ENCODE data around the gene PLD5.

DNA sequence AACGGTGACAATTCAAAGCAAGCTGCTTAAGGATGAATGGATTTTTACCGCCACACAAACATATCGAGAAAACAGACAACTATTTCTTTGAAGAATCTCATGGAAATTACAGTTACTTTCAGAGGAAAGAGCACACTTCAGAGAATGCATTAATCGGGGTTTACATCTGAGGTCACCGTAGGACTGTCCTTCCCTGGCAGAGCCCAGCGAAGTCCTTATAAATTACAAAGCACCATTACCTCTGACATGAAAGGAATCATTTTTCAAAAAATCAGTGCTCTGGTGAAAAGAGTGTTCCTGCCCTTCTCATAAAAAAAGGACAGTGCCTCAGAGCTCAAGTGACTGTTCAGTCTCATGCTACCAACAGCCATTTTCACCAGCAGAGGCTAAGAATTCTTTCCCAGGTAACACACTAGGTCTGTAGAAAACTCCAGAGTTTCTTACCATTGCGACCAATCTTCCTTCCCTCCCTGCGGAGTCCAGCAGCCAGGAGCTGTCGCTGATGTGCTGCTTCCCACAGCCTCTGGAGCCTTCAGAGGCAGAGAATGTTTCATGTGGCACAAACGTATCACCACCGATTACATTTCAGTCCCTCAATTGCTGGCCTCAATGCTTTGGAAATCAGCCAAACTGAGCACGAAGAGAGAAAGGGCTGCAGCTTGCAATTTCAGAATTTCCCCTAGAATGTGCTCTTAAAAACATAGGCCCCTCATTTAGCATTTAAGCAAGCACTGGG, 75.4 kb downstream of the PLD5 start:
- TF ChIP-seq TAF1 (conservative IDR thresholded peaks at IDR 0.05) (no peak), GABPA (IDR thresholded peaks at IDR 0.05 in 1 of 2, conservative IDR thresholded peaks at IDR 0.05 in 1 of 2) (no peak), SP1 (IDR thresholded peaks at IDR 0.05) (no peak), YY1 (IDR thresholded peaks at IDR 0.05) (no peak), JUND (IDR thresholded peaks at IDR 0.05) (no peak)
- TF ChIP-seq, protein P1, sequence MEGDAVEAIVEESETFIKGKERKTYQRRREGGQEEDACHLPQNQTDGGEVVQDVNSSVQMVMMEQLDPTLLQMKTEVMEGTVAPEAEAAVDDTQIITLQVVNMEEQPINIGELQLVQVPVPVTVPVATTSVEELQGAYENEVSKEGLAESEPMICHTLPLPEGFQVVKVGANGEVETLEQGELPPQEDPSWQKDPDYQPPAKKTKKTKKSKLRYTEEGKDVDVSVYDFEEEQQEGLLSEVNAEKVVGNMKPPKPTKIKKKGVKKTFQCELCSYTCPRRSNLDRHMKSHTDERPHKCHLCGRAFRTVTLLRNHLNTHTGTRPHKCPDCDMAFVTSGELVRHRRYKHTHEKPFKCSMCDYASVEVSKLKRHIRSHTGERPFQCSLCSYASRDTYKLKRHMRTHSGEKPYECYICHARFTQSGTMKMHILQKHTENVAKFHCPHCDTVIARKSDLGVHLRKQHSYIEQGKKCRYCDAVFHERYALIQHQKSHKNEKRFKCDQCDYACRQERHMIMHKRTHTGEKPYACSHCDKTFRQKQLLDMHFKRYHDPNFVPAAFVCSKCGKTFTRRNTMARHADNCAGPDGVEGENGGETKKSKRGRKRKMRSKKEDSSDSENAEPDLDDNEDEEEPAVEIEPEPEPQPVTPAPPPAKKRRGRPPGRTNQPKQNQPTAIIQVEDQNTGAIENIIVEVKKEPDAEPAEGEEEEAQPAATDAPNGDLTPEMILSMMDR (IDR thresholded peaks at IDR 0.05; ENCODE audit: low read depth, low read length, missing input control), result no peak
- TF ChIP-seq, protein P2, sequence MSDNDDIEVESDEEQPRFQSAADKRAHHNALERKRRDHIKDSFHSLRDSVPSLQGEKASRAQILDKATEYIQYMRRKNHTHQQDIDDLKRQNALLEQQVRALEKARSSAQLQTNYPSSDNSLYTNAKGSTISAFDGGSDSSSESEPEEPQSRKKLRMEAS (IDR thresholded peaks at IDR 0.05), result no peak

All from liver (tissue), 3 donors.